ENCODE measurements around the gene SLC17A3.

- TF ChIP-seq GATA3 (IDR thresholded peaks at IDR 0.05; ENCODE audit: low read depth, low read length) (no peak), GATA2 (IDR thresholded peaks at IDR 0.05; ENCODE audit: low read depth, low read length) (no peak)
These were observed 42.3 kb downstream of the SLC17A3 start, which contains the start of gene SLC17A1 for GRCh38 chr6:25831532-25832306.

Measured in SH-SY5Y (cell line).